ENCODE results near the gene FGF14. TPM values are rescaled to one million over a fixed set of nuclear protein-coding genes. Genes with fewer than 3 reads are reported as not detected.

Gene FGF14
- total RNA-seq, 3 donors from 2014 or later (not counting 1 experiment from before 2014, with no cell fraction given), result not detected

GRCh38 chr13:102236830-102237229, 165.0 kb downstream of the FGF14 start:
- WGBS (ENCODE audit: insufficient coverage), result 84% methylated on average over 8 of the region's 8 CpGs
- DNase-seq, result no peak

DNA sequence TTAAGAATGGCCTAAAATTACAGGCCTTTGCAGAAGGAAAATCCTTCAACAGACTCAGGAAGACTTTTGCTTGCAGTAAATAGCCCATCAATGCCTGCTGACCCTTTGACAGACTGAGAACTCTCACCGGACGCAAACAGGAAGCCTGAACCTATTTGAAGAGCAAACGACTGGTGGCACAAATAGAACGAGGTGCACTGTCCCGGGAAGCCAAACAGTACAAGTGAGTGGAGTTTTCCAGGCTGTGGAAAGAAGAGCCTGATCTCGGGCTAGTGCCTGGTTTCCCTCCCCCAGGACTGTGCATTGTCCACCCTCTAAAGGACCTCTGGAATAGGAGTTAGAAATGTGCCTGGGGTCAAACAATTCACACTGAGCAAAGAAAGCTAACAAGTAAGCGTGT, 165.5 kb downstream of the FGF14 start:
- ATAC-seq (no peak), DNase-seq (no peak)
- H3K27ac ChIP-seq (ENCODE audit: low read length), result no peak overlapping the region
- no peak overlapping the region for H3K4me3 Mint-ChIP-seq
- H3K9me3 ChIP-seq (ENCODE audit: control insufficient read depth, insufficient read depth, low read length), result no peaks in the 10 kb centered on the region
- H3K36me3 ChIP-seq (ENCODE audit: control insufficient read depth, insufficient read depth, low read length), result no peaks in the 10 kb centered on the region
- H3K4me3 ChIP-seq (ENCODE audit: low read length), result no peak overlapping the region
- H3K4me1 Mint-ChIP-seq, result no peaks in the 10 kb centered on the region
- peaks cover 0 to 2% of the 10 kb centered on the region in 2 donors for H3K9me3 Mint-ChIP-seq
- H3K36me3 Mint-ChIP-seq, result no peaks in the 10 kb centered on the region
- no peaks in the 10 kb centered on the region for H3K27me3 Mint-ChIP-seq (ENCODE audit: low read depth in 2 of 2)
- TF ChIP-seq, protein P1, sequence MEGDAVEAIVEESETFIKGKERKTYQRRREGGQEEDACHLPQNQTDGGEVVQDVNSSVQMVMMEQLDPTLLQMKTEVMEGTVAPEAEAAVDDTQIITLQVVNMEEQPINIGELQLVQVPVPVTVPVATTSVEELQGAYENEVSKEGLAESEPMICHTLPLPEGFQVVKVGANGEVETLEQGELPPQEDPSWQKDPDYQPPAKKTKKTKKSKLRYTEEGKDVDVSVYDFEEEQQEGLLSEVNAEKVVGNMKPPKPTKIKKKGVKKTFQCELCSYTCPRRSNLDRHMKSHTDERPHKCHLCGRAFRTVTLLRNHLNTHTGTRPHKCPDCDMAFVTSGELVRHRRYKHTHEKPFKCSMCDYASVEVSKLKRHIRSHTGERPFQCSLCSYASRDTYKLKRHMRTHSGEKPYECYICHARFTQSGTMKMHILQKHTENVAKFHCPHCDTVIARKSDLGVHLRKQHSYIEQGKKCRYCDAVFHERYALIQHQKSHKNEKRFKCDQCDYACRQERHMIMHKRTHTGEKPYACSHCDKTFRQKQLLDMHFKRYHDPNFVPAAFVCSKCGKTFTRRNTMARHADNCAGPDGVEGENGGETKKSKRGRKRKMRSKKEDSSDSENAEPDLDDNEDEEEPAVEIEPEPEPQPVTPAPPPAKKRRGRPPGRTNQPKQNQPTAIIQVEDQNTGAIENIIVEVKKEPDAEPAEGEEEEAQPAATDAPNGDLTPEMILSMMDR (IDR thresholded peaks at IDR 0.05), result no peak
- H3K27me3 ChIP-seq (ENCODE audit: control insufficient read depth, insufficient read depth, low read length), result no peaks in the 10 kb centered on the region
- intact Hi-C loops (cut with micrococcal nuclease), result no loop called here
- H3K4me1 ChIP-seq (ENCODE audit: control insufficient read depth, insufficient read depth, low read length), result no peaks in the 10 kb centered on the region
- WGBS (ENCODE audit: insufficient coverage), result 36% methylated on average over 7 of the region's 7 CpGs
- H3K27ac Mint-ChIP-seq, result no peak overlapping the region

More at GRCh38 chr13:102236830-102237229, 165.0 kb downstream of the FGF14 start:
- Mint-ChIP-seq H3K27ac (no peak overlapping the region), H3K4me1 (no peaks in the 10 kb centered on the region), H3K9me3 (peaks cover 0 to 2% of the 10 kb centered on the region in 2 donors), H3K4me3 (no peak overlapping the region), H3K27me3 (ENCODE audit: low read depth in 2 of 2) (no peaks in the 10 kb centered on the region), H3K36me3 (no peaks in the 10 kb centered on the region)
- no peak for ATAC-seq
- Histone ChIP-seq H3K36me3 (ENCODE audit: control insufficient read depth, insufficient read depth, low read length) (no peaks in the 10 kb centered on the region), H3K9me3 (ENCODE audit: control insufficient read depth, insufficient read depth, low read length) (no peaks in the 10 kb centered on the region), H3K27ac (ENCODE audit: low read length) (no peak overlapping the region), H3K4me1 (ENCODE audit: control insufficient read depth, insufficient read depth, low read length) (no peaks in the 10 kb centered on the region), H3K4me3 (ENCODE audit: low read length) (no peak overlapping the region), H3K27me3 (ENCODE audit: control insufficient read depth, insufficient read depth, low read length) (no peaks in the 10 kb centered on the region)
- TF ChIP-seq, protein P1 (IDR thresholded peaks at IDR 0.05), result no peak
- intact Hi-C loops (cut with micrococcal nuclease), result no loop called here

GRCh38 chr13:102235689-102236088, 166.2 kb downstream of the FGF14 start:
- H3K36me3 ChIP-seq (ENCODE audit: control insufficient read depth, insufficient read depth, low read length), result no peaks in the 10 kb centered on the region
- ATAC-seq (no peak), DNase-seq (no peak)
- H3K36me3 Mint-ChIP-seq, result no peaks in the 10 kb centered on the region
- H3K27ac ChIP-seq (ENCODE audit: low read length), result no peak overlapping the region
- TF ChIP-seq, protein P1 (IDR thresholded peaks at IDR 0.05), result no peak
- intact Hi-C loops (cut with micrococcal nuclease), result no loop called here
- H3K4me3 ChIP-seq (ENCODE audit: low read length), result no peak overlapping the region
- no peak overlapping the region for H3K4me3 Mint-ChIP-seq
- H3K9me3 ChIP-seq (ENCODE audit: control insufficient read depth, insufficient read depth, low read length), result no peaks in the 10 kb centered on the region
- H3K27me3 ChIP-seq (ENCODE audit: control insufficient read depth, insufficient read depth, low read length), result no peaks in the 10 kb centered on the region
- no peaks in the 10 kb centered on the region for H3K4me1 ChIP-seq (ENCODE audit: control insufficient read depth, insufficient read depth, low read length)
- no peak overlapping the region for H3K27ac Mint-ChIP-seq
- no peaks in the 10 kb centered on the region for H3K4me1 Mint-ChIP-seq
- 71% methylated on average over 1 of the region's 1 CpG for WGBS (ENCODE audit: insufficient coverage)
- H3K27me3 Mint-ChIP-seq (ENCODE audit: low read depth in 2 of 2), result no peaks in the 10 kb centered on the region
- peaks cover 0 to 2% of the 10 kb centered on the region in 2 donors for H3K9me3 Mint-ChIP-seq

DNA sequence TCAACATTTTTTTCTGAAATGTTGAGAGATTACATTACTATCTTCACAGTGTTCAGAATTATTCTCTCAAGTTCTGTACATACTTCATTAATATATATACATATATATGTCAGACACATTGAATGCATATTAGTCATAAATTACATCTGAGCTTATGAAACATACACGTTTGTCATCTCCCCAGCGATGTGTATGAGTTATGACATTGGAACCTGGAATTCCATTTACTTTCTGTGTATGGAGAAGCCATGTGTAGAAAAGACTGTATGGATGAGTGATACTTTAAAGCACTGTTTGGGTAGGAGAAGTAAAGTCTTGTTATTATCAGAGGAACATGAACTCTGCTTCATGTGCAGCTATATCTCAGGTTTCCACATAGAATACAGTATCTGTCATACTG, 167.2 kb downstream of the FGF14 start:
- Histone ChIP-seq H3K27me3 (ENCODE audit: control insufficient read depth, insufficient read depth, low read length) (no peaks in the 10 kb centered on the region), H3K4me1 (ENCODE audit: control insufficient read depth, insufficient read depth, low read length) (no peaks in the 10 kb centered on the region), H3K9me3 (ENCODE audit: control insufficient read depth, insufficient read depth, low read length) (no peaks in the 10 kb centered on the region), H3K4me3 (ENCODE audit: low read length) (no peak overlapping the region), H3K27ac (ENCODE audit: low read length) (no peak overlapping the region), H3K36me3 (ENCODE audit: control insufficient read depth, insufficient read depth, low read length) (no peaks in the 10 kb centered on the region)
- no peaks in the 10 kb centered on the region for H3K27me3 Mint-ChIP-seq (ENCODE audit: low read depth in 2 of 2)
- H3K27ac Mint-ChIP-seq, result no peak overlapping the region
- H3K36me3 Mint-ChIP-seq, result no peaks in the 10 kb centered on the region
- TF ChIP-seq, protein P1 (IDR thresholded peaks at IDR 0.05), result no peak
- no peaks in the 10 kb centered on the region for H3K4me1 Mint-ChIP-seq
- intact Hi-C loops (cut with micrococcal nuclease), result no loop called here
- no peak for ATAC-seq
- no peak for DNase-seq
- H3K9me3 Mint-ChIP-seq, result peaks cover 0 to 2% of the 10 kb centered on the region in 2 donors
- H3K4me3 Mint-ChIP-seq, result no peak overlapping the region
- 86% methylated on average over 2 of the region's 2 CpGs for WGBS (ENCODE audit: insufficient coverage)

All from natural killer cell (primary cell).